Right renal pelvis (tissue), 4 donors: ENCODE data around the gene RPUSD3. TPM values are rescaled to one million over a fixed set of nuclear protein-coding genes. Genes with fewer than 3 reads are reported as not detected.
"Not testable (repeated sequence)": the region's sequence is repeated elsewhere in the genome, so short reads cannot be mapped to it uniquely, and the experiment has no call there.

Experiments used
- DNase-seq, 4 donors: peaks; one replicate each; pipeline ENCODE4 v3.0.0-alpha.2; 2013; ENCODE audit warnings: low read depth in 4 of 4, low spot score in 3 of 4, missing footprints in 1 of 4
- polyA plus RNA-seq, 4 donors: library from polyadenylated mRNA; unstranded; fragments of 120-200 nt; gene quantifications; one replicate each; pipeline ENCODE4 v1.2.1, GENCODE V29; 2013; ENCODE audit not compliant: insufficient read length in 4 of 4

The RPUSD3 gene, protein sequence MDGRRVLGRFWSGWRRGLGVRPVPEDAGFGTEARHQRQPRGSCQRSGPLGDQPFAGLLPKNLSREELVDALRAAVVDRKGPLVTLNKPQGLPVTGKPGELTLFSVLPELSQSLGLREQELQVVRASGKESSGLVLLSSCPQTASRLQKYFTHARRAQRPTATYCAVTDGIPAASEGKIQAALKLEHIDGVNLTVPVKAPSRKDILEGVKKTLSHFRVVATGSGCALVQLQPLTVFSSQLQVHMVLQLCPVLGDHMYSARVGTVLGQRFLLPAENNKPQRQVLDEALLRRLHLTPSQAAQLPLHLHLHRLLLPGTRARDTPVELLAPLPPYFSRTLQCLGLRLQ
- 10 to 100 TPM; 29.4 to 38.6 (median 33.7) TPM for polyA plus RNA-seq

- DNase-seq, result peak; percentile 93 to 97 (median 94)
These were observed at the start of gene RPUSD3 for GRCh38 chr3:9843715-9844438. RPUSD3 (minus strand) TSS chr3:9844008; CDS start chr3:9843990, 18 bp downstream.

- no peak for DNase-seq
These were observed 47.3 kb upstream of the RPUSD3 start for GRCh38 chr3:9891072-9891622.

GRCh38 chr3:9890249-9891071 lies 46.7 kb upstream of the RPUSD3 start, which contains the start of gene JAGN1:
JAGN1 (plus strand) TSS chr3:9890610; CDS start chr3:9890723, 113 bp downstream.
- DNase-seq, result peak; percentile 81 to 85 (median 82)

GRCh38 chr3:9889405-9889804 lies 45.6 kb upstream of the RPUSD3 start:
- no peak for DNase-seq

GRCh38 chr3:9888540-9888939 lies 44.7 kb upstream of the RPUSD3 start:
- no peak for DNase-seq

GRCh38 chr3:9887480-9887879 lies 43.7 kb upstream of the RPUSD3 start:
- no peak for DNase-seq

DNA sequence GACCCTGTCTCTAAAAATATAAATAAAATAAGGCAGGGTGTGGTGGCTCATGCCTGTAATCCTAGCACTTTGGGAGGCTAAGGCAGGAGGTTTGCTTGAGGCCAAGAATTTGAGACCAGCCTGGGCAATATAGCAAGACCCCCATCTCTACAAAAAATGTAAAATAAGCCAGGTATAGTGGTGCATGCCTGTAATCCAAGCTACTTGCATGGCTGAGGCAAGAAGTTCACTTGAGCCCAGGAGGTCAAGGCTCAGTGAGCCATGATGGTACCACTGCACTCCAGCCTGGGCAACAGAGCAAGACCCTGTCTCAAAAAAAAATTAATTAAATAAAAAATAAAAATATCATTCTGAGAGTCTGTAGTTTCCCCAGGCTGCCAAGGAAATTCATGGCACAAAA lies 42.5 kb upstream of the RPUSD3 start:
- no peak for DNase-seq

DNA sequence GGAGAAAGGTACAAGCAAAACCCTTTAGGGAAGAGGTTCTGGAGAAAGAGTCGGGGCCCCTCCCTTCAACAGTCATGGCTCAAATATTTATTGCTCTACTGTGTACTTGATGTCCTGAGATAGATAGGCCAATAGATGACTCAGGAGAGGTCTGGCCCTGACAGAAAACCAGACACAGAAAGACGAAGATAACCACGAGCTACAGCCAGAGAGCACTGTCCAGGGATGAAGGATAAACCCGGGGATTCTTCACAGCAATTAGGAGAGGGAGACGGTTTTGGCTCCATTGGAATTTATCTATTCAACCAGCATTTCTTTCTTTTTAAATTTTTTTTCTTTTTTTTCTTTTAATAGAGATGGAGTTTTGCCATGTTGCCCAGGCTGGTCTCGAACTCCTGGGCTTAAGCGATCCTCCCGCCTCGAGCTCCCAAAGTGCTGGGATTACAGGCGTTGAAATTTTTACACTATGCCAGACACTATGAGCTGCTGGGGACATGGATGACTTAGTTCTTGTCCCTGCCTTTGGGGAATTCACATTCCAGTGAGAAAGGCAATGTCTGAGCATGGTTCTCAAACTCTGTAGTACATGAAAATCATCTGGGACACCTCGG lies 40.9 kb upstream of the RPUSD3 start:
- no peak for DNase-seq

DNA sequence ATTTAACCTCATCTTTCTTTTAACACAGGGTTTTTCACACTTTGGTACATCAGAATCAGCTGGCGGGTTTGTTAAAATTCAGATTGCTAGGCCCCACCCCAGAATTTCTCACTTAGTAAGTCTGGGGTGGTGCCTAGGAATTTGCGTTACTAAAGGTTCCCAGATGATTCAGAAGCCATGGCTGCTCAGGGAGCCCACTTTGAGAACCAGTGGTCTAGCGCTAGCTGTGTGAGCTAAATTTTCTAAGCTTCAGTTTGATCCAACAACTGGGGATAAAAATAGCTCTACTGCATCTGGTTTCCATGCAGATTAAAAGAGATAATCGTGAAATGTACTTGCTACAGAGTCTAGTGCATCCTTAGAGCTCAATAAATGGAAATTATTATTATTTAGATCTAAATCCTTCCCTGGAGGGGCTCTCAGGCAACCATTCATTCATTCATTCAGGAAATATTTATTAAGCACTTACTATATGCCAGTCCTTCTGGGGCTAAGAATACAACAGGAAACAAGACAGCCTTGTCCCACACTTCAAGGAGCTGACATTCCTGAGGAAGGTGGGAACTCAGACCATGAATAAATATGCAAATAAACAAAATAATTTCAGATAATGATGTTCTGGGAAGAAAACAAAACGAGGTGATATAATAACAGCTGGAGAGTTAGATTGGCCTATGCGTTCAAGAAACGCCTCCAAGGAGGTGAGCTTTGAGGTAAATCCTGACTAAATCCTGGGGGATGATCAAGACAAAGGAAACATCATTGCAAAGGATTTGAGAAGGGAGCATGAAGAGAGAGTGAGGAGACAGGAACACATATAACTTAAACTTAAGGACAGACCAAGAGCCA lies 40.1 kb upstream of the RPUSD3 start:
- DNase-seq, result no peak

- no peak for DNase-seq
These were observed 37.6 kb upstream of the RPUSD3 start for GRCh38 chr3:9881441-9881840.

GRCh38 chr3:9879830-9880549 lies 36.2 kb upstream of the RPUSD3 start, which contains the start of gene CIDEC:
CIDEC (minus strand) TSS chr3:9880253; CDS start chr3:9878486, 1,767 bp downstream.
- DNase-seq, result no peak

DNA sequence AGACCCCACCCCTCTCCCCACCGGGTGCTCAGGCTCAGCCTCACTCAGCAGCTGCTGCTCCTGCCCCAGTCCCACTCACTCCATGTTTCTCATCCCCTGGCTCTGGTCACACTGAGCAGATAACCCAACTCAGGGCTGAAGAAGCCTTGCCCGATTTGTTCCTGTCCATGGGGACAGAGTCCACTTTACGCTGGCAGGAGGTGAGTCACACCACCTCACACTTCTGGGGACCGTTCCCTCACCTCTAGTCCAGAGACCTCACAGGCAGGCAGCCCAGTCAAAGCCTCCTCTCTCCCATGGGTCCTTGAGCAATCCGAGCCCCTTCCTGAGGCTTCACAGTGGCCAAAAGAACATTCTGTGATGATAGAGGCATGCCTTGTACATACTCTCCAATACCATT lies 34.9 kb upstream of the RPUSD3 start:
- DNase-seq, result no peak

GRCh38 chr3:9876991-9877390 lies 33.2 kb upstream of the RPUSD3 start:
- DNase-seq, result no peak

- not testable (repeated sequence) for DNase-seq
These were observed 32.4 kb upstream of the RPUSD3 start for GRCh38 chr3:9876255-9876654.

DNA sequence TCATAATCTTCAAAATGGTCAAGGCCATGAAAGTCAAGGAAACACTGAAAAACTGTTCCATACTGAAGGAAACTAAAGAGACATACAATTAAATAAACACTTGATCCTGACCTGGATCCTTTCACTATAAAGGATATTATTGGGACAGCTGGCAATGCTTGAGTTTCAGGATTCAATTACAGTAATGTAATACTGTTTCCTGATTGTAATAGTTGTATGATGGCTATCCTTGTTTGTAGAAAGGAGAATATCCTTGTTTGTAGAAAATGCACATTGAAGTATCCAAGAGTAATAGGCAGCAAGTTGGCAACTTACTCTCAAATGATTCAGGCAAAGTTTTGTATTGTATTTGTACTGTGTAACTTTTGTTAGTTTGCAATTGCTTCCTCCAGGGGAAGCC lies 31.6 kb upstream of the RPUSD3 start:
- no peak for DNase-seq

GRCh38 chr3:9872067-9872466 lies 28.3 kb upstream of the RPUSD3 start:
- not testable (repeated sequence) for DNase-seq

- DNase-seq, result no peak
These were observed 27.2 kb upstream of the RPUSD3 start for GRCh38 chr3:9870978-9871377.

GRCh38 chr3:9869955-9870354 lies 26.1 kb upstream of the RPUSD3 start:
- DNase-seq, result no peak

DNA sequence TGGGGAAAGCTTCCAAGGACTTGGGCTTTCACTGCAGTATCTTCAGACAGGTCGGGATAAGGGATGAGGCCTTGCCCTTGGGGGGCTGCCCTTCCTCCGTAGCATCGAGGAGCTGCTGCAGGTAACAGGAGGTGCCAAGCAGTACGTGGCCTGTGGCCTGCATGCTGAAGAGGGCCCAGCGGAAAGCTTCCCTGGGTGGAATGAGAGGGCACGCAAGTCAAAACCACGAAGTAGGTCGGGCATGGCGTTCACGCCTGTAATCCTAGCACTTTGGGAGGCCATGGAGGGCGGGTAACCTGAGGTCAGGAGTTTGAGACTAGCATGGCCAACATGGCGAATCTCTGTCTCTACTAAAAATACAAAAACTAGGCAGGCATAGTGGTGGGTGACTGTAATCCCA lies 23.3 kb upstream of the RPUSD3 start:
- DNase-seq, result no peak
